HG02943 (cell line): Measurements from ENCODE around the gene PRRT4.

Experiments
- ATAC-seq: cut with Tn5 transposase; IDR thresholded peaks from one replicate; pipeline ENCODE4 v1.9.1; 2021; ENCODE audit warnings: mild to moderate bottlenecking, low read depth, moderate library complexity; ENCODE audit not compliant: unreplicated experiment

The PRRT4 gene

GRCh38 chr7:128379900-128380479, 18.5 kb upstream of the PRRT4 start:
- ATAC-seq: no peak

GRCh38 chr7:128378637-128379036, 17.1 kb upstream of the PRRT4 start:
- ATAC-seq: no peak

- ATAC-seq: no peak
Measured at GRCh38 chr7:128376077-128376476, 14.6 kb upstream of the PRRT4 start.

GRCh38 chr7:128374041-128374440, 12.6 kb upstream of the PRRT4 start:
- ATAC-seq: no peak

- no peak for ATAC-seq
Measured at GRCh38 chr7:128373606-128374005, 12.1 kb upstream of the PRRT4 start.

- no peak for ATAC-seq
Measured at GRCh38 chr7:128370491-128370890, 9.0 kb upstream of the PRRT4 start.

GRCh38 chr7:128366986-128367385, 5.5 kb upstream of the PRRT4 start:
- no peak for ATAC-seq

GRCh38 chr7:128366300-128366699, 4.8 kb upstream of the PRRT4 start:
- no peak for ATAC-seq

- ATAC-seq: no peak
Measured at GRCh38 chr7:128365432-128365831, 3.9 kb upstream of the PRRT4 start.

GRCh38 chr7:128364166-128364870, 2.8 kb upstream of the PRRT4 start:
- ATAC-seq: no peak

GRCh38 chr7:128363261-128363721, 1.8 kb upstream of the PRRT4 start:
- no peak for ATAC-seq

GRCh38 chr7:128362670-128363069, 1.2 kb upstream of the PRRT4 start:
- no peak for ATAC-seq

GRCh38 chr7:128360359-128360678, 1.2 kb downstream of the PRRT4 start:
- ATAC-seq: no peak

- no peak for ATAC-seq
Measured at GRCh38 chr7:128359939-128360338, 1.6 kb downstream of the PRRT4 start.

GRCh38 chr7:128359336-128359735, 2.2 kb downstream of the PRRT4 start:
- no peak for ATAC-seq

GRCh38 chr7:128358233-128358632, 3.3 kb downstream of the PRRT4 start:
- ATAC-seq: no peak

- ATAC-seq: no peak
Measured at GRCh38 chr7:128357217-128357613, 4.3 kb downstream of the PRRT4 start.

GRCh38 chr7:128356546-128357216, 4.8 kb downstream of the PRRT4 start:
- no peak for ATAC-seq

GRCh38 chr7:128353610-128354009, 7.9 kb downstream of the PRRT4 start:
- ATAC-seq: no peak

GRCh38 chr7:128353189-128353588, 8.3 kb downstream of the PRRT4 start:
- ATAC-seq: no peak

GRCh38 chr7:128352636-128353035, 8.9 kb downstream of the PRRT4 start:
- no peak for ATAC-seq

- no peak for ATAC-seq
Measured at GRCh38 chr7:128352153-128352537, 9.3 kb downstream of the PRRT4 start.
